ENCODE data around the gene RBP2. TPM values are rescaled to one million over a fixed set of nuclear protein-coding genes. Genes with fewer than 3 reads are reported as not detected.

The RBP2 gene
- total and polyA plus RNA-seq, 2 donors from 2014 or later, result 13.5 TPM; not detected in 1

- H3K27ac ChIP-seq (ENCODE audit: low read depth in 2 of 2, low read length in 2 of 2), result no peak overlapping the region
- H3K9ac ChIP-seq (ENCODE audit: low read length in 3 of 3), result no peak overlapping the region
- TF ChIP-seq CTCF (IDR thresholded peaks at IDR 0.05; ENCODE audit: borderline replicate concordance, extremely low read depth, insufficient read depth), result no peak
- FAIRE-seq (no peak), DNase-seq (peak in 1 of 5 donors; percentile 31)
- H3K36me3 ChIP-seq (ENCODE audit: control insufficient read depth in 2 of 3, insufficient read depth in 3 of 3, low read length in 3 of 3), result no peaks in the 10 kb centered on the region
- H3K9me3 ChIP-seq (ENCODE audit: control insufficient read depth in 2 of 3, insufficient read depth in 1 of 3, low read length in 3 of 3), result no peaks in the 10 kb centered on the region
- intact Hi-C loops (cut with DNase I), result loop anchor here (10.0 kb wide), 1 partner anchor 124 kb away; no protein-coding TSS in a partner anchor
- no peak overlapping the region for H3K4me3 ChIP-seq (ENCODE audit: low read length in 3 of 3)
- peaks cover 0 to 5% (median 0%) of the 10 kb centered on the region in 3 donors for H3K4me1 ChIP-seq (ENCODE audit: control insufficient read depth in 2 of 3, insufficient read depth in 2 of 3, low read depth in 1 of 3, low read length in 3 of 3)
- H3K27me3 ChIP-seq (ENCODE audit: control insufficient read depth, insufficient read depth, low read length), result no peaks in the 10 kb centered on the region
Measured at GRCh38 chr3:139430493-139430892, 45.8 kb downstream of the RBP2 start.

- DNase-seq (peak in 2 of 5 donors; percentile 89 to 91), FAIRE-seq (peak; percentile 85)
- H3K36me3 ChIP-seq (ENCODE audit: control insufficient read depth in 2 of 3, insufficient read depth in 3 of 3, low read length in 3 of 3), result no peaks in the 10 kb centered on the region
- no peaks in the 10 kb centered on the region for H3K27me3 ChIP-seq (ENCODE audit: control insufficient read depth, insufficient read depth, low read length)
- H3K9me3 ChIP-seq (ENCODE audit: control insufficient read depth in 2 of 3, insufficient read depth in 1 of 3, low read length in 3 of 3), result no peaks in the 10 kb centered on the region
- H3K9ac ChIP-seq (ENCODE audit: low read length in 3 of 3), result no peak overlapping the region
- H3K4me3 ChIP-seq (ENCODE audit: low read length in 3 of 3), result no peak overlapping the region
- no peak overlapping the region for H3K27ac ChIP-seq (ENCODE audit: low read depth in 2 of 2, low read length in 2 of 2)
- H3K4me1 ChIP-seq (ENCODE audit: control insufficient read depth in 2 of 3, insufficient read depth in 2 of 3, low read depth in 1 of 3, low read length in 3 of 3), result no peaks in the 10 kb centered on the region
- intact Hi-C loops (cut with DNase I), result loop anchor here (10.0 kb wide), 1 partner anchor 1437 kb away; no protein-coding TSS in a partner anchor
- peak; percentile 89 for TF ChIP-seq CTCF (IDR thresholded peaks at IDR 0.05; ENCODE audit: borderline replicate concordance, extremely low read depth, insufficient read depth)
Measured at GRCh38 chr3:139427283-139428060, 48.8 kb downstream of the RBP2 start.

- FAIRE-seq, result no peak
- H3K4me3 ChIP-seq (ENCODE audit: low read length in 3 of 3), result no peak overlapping the region
- intact Hi-C loops (cut with DNase I), result loop anchor here (10.0 kb wide), 1 partner anchor 1439 kb away; no protein-coding TSS in a partner anchor
Measured at GRCh38 chr3:139425745-139426400, 50.4 kb downstream of the RBP2 start.

More at GRCh38 chr3:139425745-139426400, 50.4 kb downstream of the RBP2 start:
- Histone ChIP-seq H3K27me3 (ENCODE audit: control insufficient read depth, insufficient read depth, low read length) (no peaks in the 10 kb centered on the region), H3K9me3 (ENCODE audit: control insufficient read depth in 2 of 3, insufficient read depth in 1 of 3, low read length in 3 of 3) (no peaks in the 10 kb centered on the region), H3K9ac (ENCODE audit: low read length in 3 of 3) (no peak overlapping the region), H3K4me1 (ENCODE audit: control insufficient read depth in 2 of 3, insufficient read depth in 2 of 3, low read depth in 1 of 3, low read length in 3 of 3) (no peaks in the 10 kb centered on the region), H3K27ac (ENCODE audit: low read depth in 2 of 2, low read length in 2 of 2) (no peak overlapping the region), H3K36me3 (ENCODE audit: control insufficient read depth in 2 of 3, insufficient read depth in 3 of 3, low read length in 3 of 3) (no peaks in the 10 kb centered on the region)
- DNase-seq, result no peak
- TF ChIP-seq CTCF (IDR thresholded peaks at IDR 0.05; ENCODE audit: borderline replicate concordance, extremely low read depth, insufficient read depth), result no peak

Data from kidney (tissue), 14 donors.